GM19099 (cell line): ENCODE measurements around the gene TNRC6C.

Experiments used
- POLR2A ChIP-seq: IDR thresholded peaks from 3 replicates; pipeline ENCODE4 v1.6.1; 2011; ENCODE audit warnings: low read depth; ENCODE audit not compliant: insufficient read length; ENCODE audit errors: extremely low read depth

Gene TNRC6C

GRCh38 chr17:78132084-78132676, 173.7 kb downstream of the TNRC6C start:
- peak; percentile 64 for TF ChIP-seq POLR2A

DNA sequence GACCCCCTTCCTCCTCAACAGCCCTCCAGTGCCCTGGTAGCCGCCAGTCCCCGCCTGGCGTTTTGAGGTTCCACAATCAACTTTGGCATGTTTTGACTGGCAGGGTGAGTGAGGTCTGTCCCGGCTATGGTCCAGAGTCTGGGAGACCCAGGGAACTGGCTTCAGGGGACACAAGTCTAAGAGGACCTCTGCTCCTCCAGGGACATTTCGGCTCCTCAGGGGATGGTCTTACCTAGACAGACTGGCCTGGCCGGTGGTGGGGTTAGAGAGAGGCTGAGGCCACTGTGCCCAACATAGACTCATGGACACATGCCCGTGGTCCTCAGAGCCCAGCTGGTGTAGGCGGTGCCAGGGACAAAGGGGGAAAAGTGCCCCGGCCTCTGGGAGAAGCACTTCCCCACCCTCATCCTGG, 174.3 kb downstream of the TNRC6C start:
- TF ChIP-seq POLR2A: no peak

- no peak for TF ChIP-seq POLR2A
These were observed 174.9 kb downstream of the TNRC6C start for GRCh38 chr17:78133179-78133951.

DNA sequence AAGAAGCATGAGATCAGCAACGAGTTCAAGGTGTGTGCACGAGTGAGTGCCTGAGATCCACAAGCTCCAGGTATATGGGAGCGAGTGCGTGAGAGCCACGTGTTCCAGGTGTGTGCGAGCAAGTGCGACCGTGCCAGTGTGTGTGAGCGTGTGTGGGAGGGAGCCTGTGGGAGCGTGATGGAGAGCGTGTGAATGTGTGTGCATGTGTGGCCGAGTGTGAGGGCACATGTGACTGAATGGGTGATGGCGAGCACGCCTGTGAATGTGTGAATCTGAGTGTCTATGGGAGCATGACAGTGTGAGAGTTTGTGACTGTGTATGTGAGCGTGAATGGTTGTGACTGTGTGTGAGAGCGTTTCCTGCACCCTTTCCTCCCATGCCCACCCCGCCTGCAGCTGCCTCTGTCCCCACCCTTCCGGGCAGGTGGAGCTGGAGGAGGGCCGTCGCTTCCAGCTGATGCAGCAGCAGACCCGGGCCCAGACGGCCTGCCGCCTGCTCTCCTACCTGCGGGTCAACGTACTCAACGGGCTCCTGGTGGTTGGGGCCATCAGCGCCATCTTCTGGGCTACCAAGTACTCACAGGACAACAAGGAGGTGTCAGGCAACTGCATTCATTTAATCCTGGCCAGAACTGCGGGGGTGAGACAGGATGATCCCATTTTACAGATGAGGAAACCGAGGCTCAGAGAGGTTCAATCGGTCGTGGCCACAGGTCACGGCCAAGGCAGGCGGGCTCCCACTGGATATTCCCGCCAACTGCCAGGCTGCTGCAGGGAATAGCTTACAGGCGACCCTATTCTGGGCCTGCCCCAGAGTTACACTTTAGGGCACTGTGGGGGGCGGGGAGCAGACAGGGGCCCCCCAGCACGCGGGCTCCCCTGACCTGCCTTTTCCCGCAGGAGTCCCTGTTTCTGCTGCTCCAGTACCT, 175.7 kb downstream of the TNRC6C start:
- peak; percentile 46 for TF ChIP-seq POLR2A

GRCh38 chr17:78134899-78135385, 176.4 kb downstream of the TNRC6C start:
- peak; percentile 0 for TF ChIP-seq POLR2A

GRCh38 chr17:78135858-78136500, 177.5 kb downstream of the TNRC6C start:
- no peak for TF ChIP-seq POLR2A

DNA sequence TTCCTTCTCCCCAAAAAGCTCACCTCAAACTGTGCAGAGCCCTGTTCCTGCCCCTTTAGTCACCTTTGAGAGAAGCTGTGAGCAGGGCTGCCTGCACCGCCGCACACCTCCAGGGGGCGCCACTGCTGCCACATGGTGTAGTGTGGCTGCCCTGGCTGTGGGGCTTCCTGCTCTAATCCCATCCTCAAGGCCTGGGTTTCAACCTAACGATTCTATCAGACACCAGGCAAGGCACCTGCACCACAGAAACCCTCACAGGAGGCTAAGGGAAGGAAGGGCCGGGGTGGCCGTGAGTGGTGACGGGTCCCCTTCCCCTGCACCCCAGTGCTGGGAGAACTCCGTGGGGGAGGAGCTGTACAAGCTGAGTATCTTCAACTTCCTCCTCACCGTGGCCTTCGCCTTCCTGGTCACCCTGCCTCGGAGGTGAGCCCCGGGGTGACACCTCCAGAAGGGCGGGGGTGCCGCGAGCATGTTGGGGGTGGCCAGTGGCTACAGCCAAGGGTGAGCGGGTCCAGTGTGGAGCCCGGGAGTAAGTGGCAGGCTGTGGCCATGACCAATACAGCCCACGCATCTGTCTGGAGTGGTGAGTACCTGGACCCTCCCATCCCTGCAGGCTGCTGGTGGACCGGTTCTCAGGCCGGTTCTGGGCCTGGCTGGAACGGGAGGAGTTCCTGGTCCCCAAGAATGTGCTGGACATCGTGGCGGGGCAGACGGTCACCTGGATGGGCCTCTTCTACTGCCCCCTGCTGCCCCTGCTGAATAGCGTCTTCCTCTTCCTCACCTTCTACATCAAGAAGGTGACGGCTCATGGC, 179.1 kb downstream of the TNRC6C start:
- TF ChIP-seq POLR2A: no peak

- TF ChIP-seq POLR2A: no peak
These were observed 179.9 kb downstream of the TNRC6C start for GRCh38 chr17:78138204-78139060.

DNA sequence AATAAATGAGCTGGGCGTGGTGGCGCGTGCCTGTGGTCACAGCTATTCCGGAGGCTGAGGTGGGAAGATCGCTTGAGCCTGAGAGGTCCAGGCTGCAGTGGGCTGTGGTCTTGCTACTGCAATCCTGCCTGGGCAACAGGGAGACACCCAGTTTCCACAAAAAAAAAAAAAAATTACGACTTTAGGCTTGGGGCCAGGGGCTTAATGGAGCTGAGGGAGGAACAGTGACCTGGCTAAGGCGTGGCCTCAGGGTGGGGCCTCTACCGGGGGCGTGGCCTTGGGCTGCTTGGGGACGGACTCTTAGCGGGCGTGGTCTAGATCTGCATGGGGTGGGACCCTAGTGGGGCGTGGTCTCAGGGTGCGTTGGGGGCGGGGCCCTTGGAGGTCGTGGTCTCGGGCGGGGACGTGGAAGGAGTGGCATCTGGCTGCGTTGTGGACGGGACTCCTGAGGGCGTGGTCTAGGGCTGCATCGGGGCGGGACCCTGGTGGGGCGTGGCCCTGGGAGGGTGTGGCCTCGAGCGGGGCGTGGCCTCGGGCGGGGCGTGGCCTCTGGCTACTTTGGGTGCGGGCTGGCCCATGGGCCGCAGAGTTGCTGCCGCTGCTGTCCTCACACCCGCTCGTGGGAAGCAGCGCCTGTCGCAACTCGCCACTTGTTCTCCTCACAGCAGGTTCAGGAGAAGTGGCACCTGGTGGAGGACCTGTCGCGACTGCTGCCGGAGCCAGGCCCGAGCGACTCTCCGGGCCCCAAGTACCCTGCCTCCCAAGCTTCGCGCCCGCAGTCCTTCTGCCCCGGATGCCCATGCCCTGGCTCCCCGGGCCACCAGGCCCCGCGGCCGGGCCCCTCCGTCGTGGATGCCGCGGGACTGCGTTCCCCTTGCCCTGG, 181.9 kb downstream of the TNRC6C start:
- peak; percentile 49 for TF ChIP-seq POLR2A

DNA sequence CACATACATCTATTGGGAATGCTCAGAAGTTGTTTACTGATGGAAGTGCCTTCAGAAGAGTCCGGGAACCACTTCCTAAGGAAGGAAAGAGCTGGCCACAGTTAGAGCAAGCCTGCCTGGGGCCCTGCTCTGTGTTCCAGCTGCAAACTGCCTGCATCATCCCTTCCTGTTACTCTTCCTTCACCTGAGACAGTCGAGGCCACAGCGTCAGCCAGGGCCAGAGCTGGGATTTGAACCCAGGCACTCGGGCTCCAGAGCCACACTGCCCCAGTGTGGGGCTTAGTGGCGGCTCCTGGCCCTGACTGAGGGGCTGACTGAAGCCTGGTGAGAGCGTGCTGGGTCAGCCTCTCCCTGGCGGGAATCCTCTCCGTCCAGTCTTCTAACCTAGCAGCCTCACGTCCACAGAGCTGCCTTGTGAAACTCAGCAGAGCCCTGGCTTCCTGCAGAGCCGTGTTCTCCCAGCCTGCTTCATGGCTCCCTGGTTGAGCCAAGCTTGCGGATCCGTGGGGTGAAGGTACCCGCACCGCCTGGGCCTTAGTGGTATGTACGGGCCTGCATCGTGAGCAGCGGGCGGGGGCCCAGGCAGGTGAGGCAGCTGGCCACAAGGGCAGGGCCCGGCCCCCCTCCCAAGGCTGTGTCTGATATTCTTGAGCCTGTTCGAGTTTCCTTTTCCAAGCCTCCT, 183.1 kb downstream of the TNRC6C start:
- TF ChIP-seq POLR2A: no peak

GRCh38 chr17:78142119-78142861, 183.8 kb downstream of the TNRC6C start:
- no peak for TF ChIP-seq POLR2A
